Erythroblast (primary cell): ENCODE data around the gene SOX18.

ENCODE experiments used
- DNase-seq, 2 experiments: peaks; one replicate each; lab custom pipeline; 2025; lab: John Stamatoyannopoulos, UW
- GATA1 ChIP-seq: IDR thresholded peaks from 2 replicates; pipeline ENCODE4 v1.6.1; 2011; ENCODE audit warnings: low read depth, mild to moderate bottlenecking, control low read depth, low read length, moderate library complexity
- POLR2A ChIP-seq: IDR thresholded peaks from 2 replicates; pipeline ENCODE4 v1.6.1; 2011; ENCODE audit warnings: mild to moderate bottlenecking, low read length

Gene SOX18

DNA sequence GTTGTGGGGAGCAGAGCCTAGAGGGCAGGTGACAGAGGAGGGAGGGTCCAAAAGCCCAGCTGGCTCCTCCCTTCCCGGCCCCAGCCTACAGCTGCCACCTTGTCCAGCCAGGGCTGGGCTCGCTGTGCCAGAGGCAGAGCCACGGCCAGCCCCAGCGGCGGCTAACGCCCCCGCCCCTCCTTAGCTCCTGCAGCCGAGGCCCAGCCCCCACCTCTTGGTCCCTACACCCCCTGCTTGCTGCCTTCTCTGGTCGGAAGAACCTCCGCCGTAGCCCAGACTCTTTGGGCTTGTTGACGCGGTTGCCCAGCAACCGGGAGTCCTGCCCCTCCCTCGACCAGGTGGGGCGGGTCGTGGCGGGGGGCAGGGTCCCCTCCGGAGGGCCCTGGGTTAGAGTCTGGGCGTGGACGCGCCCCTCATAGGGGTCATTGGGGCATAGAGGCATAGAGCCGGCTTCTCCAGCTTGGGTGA is 35.3 kb upstream of the SOX18 start:
- DNase-seq, result no peak
- TF ChIP-seq GATA1 (no peak), POLR2A (no peak)

DNA sequence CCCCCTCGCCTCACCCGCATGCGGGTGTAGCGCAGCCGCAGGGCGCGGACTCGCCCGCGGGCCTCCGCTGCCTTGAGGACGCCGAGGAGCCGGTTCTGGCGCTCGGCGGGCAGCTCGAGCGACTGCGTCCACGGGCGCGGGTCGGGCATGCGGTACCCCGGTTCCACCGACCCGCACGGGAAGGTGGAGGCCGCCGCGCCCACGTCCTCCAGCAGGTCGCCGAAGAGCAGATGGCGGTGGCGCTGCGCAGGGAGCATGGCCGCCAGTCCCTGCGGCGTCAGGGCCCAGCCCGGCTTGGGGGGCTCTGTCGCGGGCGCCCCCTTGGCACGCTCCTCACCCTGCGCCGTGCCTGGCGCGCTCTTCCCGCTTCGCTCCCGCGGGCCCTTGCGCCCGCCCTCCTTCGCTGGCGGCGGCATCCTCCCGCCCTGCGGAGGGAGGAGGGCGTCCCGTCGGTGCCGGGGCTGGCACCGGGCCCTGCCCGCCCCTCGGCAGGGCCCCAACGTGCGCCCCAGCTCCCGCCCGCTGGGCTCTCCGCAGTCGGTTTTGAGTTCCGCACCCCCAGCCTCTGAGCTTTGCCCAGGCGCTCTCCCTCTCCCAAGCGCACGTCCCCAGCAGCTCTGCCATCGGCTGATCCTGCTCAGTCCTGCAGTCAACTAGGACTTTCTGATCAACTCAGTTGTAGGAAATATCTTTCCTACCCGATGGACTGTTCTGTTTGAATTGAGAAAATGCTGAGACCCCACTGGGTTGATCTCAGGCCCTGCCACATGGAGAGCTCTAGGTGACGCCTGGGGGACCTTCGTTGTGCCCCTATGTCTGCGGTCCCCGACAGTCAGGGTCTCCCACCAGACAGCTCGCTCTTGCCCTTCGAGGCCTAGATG is 34.6 kb upstream of the SOX18 start, which contains the start of gene LKAAEAR1:
Gene LKAAEAR1 (minus strand): TSS at position 595 of the 881 bp plus-strand sequence. CDS start 179 bp downstream, at position 416.
- no peak for DNase-seq
- TF ChIP-seq GATA1 (no peak), POLR2A (no peak)

DNA sequence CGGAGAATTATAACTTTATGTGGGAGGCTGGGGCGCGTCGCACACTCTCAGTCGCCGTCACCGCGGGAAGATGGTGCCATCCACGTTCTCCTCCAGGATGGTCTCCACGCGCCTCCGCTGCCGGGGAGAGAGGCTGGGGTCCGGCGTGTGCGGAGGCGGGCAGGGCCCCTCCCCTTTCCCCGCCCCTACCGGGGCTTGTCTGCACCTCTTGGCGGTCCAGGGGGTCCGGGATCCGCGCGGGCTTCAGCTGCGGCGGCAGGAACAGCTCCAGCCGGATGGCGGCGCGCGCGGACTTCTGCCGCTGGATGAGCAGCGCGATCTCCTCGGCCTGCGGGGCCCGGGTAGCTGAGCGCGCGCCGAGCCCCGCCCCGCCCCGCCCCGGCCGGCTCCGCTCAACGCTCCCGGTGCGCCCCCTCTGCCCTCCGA is 34.0 kb upstream of the SOX18 start:
- TF ChIP-seq POLR2A (no peak), GATA1 (no peak)
- peak; percentile 75 to 77 for DNase-seq

DNA sequence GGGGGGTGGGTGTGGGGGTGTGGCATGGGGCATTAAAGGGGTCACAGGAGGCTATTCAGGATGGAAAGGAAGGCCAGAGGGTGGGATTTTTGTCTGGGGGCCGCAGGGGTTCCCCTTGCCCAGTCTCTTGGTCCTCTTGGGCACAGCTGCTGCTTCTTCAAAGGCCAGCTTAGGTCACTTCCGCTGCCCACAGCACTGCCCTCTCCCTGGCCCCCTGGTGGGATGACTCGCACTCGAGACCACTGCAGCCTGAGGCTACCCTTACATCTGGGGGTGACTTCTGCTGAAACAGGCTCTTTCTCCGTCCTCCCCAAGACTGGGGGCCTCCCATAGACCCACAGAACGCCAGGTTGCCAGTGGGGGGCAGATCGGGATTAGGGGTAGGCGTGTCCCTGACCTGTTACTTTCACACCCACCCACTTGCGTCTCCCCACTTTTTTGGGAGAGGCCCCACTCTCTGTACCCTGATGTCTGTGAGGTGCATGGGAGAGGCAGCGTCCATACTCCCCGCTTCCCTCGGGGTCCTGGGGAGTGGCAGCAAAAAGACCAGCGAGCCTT is 33.5 kb upstream of the SOX18 start:
- DNase-seq, result no peak
- TF ChIP-seq GATA1 (no peak), POLR2A (no peak)

DNA sequence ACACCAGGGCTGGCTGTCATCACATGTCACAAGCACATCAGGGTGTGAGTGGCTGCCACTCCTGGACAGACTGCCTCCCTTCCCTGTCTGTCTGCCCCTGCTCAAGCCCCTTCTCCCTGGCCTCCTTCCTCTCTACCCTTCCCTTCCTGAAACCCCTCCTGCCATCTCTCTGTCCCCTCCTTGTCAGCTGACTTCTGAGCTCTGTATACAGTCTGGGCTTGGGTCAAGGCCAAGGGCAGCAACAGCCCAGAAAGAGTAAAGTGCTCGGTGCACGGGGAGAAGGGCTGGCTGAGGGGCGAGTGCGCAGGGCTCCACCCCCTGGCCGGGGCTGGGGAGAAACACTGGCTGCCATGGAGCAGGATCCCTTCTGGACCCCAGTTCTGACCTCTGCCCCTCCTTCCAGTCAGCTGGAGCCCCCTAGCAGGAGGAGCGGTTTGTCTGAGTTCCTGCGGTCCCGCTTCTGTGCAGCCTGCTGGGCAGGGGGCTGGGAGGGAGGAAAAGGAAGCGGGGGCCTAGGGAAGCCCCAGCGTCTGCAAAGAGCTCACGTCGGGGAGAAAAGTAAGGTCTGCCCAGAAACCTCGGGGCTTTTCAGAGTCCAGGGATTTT is 32.8 kb upstream of the SOX18 start:
- DNase-seq, result no peak
- TF ChIP-seq POLR2A, result no peak
- no peak for TF ChIP-seq GATA1

DNA sequence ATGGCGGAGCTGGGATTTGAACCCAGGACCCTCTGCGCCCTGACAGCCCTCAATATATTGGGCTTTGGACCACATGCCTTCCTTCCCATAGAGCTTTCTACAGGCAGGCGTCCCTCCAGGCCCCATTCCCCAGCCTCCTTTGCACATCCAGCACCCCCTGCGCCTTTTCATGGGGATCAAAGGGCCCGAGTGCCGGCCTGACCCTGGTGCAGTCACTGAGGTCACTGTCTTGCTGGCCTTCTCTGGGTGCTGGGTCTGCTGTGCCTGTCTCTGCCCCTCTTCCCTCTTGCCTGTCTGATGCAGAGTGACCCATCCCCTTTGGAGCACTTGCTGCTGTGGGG is 32.2 kb upstream of the SOX18 start:
- TF ChIP-seq POLR2A, result no peak
- no peak for TF ChIP-seq GATA1
- DNase-seq, result no peak

DNA sequence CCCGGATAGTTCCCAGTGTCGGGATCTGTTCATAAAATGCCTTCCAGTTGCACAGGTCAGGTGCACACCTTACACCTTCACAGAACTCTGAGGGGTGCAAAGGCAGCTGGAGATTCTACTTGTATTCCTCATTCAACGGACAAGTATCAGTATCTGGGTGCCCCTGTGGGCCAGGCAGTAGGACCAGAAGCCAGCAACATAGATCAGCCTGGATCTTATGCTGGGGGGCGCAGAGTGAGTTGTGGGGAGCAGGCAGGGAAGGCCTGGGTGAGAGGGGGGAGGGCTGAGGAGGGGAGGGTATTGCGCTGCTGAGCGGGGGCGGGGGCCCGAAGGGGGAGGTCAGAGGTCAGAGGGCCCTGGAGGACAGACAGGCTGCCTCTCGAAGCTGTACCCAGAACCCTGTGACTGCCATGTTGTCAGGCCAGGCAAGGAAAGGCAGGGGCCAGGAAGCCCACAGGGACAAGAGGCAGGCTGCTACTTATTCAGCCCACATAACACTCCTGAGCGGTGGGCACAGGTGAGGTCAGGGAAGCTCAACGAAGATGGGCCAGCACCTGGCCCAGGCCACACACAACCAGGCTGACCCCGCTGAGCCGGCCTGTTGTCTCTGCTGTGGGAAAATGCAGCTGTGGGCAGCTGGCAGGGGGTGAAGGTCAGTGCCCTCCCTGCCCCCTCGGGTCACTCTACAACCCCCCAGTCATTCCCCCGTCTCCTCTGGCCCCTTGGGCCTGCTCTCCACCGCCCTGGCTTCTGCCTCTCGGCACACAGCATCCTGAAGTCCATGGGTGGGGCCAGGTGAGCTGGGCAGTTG is 31.6 kb upstream of the SOX18 start:
- no peak for TF ChIP-seq GATA1
- TF ChIP-seq POLR2A, result no peak

DNA sequence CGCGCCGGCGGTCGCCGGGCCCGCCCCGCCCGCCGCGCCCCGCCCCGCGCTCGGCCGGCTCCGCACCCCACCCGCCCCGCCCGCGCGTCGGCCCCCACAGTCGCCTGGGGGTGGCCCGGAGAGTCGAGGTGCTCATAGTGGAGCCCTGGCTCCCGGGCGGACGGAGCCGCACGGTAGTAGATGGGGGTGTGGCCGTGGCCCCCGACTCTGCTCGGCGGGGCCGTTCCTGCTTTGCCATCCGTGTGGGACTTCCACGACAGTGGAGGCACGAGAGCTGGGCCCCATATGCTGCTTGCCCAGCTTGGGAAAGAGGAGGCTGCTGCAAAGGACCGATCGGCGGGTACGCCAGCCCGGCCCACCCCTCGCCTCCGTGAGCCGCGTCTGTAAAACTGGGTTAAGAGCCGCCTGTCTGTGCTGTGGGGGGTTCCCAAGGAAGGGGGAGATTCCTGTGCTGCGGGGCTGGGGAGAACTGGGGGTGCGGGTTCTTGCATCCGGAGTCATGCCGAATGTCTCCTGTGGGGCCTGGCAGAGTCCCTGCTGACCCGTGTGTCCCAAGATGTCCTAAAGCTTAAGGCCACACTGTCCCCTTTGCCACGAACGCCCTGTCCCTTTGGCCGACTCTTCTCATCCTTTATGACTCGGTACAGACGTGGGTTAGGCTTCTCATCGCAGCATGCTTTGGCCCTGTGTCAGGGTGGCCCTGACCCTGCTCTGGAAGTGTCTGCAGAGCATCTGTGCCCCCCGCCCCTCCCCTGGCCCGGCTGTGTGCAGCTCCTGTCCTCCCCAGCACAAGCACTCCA is 30.8 kb upstream of the SOX18 start, which contains the start of gene OPRL1:
Gene OPRL1 (plus strand): TSS at position 70 of the 800 bp plus-strand sequence. CDS start 12,639 bp downstream, outside the sequence.
- no peak for TF ChIP-seq POLR2A
- no peak for DNase-seq

More for the DNA sequence above, 31.6 kb upstream of the SOX18 start:
- DNase-seq, result no peak

DNA sequence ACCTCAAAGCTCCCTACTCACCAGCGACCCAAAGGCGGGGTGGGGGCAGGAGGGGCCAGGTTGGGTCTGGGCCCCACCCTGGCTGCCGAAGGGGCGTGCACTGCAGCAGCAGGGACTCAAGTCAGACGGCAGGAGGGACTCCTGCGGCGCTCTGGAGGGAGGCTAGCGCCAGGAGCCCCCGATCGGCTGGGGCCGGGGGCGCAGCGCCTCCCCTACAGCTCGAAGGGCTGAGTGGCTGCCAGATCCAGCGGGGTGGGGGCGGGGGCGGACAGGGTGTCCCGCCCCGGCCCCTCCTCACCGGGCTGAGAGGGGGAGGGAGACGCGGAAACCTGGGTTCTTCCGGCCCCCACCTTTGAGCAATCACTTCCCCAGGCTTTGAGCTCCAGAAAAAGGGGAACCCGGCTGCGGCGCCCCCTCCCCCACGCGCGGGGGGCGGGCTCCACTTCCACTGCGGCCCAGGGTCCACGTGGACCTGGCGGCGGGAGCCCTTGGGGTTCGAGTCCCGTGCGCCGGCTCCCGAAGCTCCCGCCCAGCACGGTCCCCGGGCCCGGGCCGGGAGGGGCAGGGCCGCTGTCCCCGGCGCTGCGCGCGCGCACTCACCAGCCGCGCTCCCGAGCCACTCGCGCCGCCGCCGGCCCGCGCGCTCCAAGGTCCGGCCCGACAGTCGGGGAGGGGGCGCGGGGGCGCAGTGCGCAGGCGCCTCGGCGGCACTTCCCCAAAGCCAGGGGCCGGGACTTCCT is 30.0 kb upstream of the SOX18 start, which contains the start of gene RGS19:
Gene RGS19 (minus strand): TSS at position 246 of the 740 bp plus-strand sequence. CDS start 2,632 bp downstream, outside the sequence.
- no peak for TF ChIP-seq GATA1
- TF ChIP-seq POLR2A, result no peak
- DNase-seq, result peak; percentile 65 to 68

DNA sequence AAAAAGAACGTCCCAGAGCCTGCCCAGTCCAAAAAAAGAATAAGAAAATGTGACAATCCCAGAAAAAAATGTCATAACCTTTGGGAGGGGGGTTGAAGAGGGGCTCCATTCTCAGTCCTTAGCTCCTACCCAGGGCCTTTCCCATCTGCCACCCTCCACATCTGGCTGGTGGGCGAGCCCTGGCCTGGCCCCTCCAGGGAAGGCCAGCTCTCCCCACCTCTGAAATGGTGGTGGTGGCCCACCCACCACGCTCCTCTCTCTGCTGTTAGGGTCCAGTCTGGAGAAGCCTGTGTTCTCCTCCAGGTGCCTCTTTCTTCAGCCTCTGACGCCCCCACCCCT is 29.5 kb upstream of the SOX18 start:
- TF ChIP-seq GATA1 (no peak), POLR2A (no peak)

DNA sequence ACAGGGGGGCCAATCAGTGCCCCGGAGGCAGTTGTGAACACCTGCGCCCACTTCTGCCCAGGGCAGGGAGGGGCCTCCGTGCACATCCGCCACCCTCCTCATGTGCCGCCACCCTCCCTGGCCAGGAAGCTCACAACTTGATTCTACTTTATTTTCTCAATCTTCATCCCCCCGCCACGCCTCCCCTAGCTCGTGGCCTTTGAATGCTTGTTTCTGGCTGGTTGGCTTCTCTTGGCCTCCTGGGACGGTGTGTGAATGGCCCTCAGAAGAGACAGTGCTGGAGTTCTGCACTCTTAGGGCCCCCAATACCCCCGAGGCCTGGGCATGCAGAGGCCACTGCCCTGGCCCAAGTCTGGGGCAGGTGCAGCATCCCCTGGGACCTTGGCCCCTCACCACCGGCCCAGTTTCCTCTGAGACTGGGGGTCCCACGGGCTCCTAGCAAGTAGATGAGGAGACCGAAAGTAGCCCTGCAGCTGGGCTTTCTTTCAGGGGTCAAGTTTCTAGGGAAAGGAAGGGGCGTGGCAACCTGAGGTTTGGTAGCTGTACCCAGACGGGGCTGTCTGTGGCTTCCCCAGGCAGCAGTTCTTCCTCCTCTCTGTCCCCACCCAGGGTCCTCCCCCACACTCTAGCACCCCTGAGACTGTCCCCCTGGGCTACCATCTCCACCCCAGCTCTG is 28.6 kb upstream of the SOX18 start:
- no peak for DNase-seq
- TF ChIP-seq POLR2A (no peak), GATA1 (no peak)

More for the DNA sequence above, 29.5 kb upstream of the SOX18 start:
- DNase-seq, result no peak
